ENCODE results near the gene MMP21.

Gene MMP21

DNA sequence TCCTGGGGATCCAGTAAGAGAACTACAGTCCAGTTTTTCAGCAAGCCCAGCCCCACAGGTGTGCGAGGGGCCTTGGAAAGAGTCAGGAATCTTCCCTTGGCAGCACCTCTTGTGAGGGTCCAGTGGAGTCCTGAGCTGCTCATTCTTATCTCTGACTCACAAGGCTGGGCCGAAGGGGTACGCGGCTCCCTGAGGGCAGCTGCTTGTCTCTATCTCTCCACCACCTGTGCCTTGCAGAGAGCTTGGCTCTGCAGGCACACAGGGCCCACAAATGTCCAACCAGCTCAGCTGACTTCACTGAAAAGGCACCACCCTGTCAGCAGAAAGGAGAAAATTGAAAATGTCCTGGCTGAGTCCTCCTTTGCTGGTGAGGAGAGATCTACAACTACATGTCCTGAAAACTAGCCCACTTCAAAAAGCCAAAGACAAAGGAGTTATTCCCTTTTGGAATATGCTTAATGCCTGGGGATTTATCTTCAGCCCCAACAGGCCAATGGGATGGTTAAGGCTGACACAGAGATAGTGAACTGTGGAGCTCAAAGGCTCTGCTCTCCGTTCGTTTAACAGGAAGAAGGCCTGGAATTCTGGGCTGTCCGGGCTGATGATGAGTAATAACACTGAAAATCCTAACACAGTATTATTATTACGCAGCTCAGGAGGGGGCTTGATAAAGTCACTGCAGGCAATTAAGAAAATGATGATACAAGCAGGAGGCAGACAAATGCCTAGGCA lies 24.0 kb upstream of the MMP21 start:
- no peak for TF ChIP-seq POLR2AphosphoS5 (IDR thresholded peaks at IDR 0.05; ENCODE audit: low read depth, low read length)
- no peak for TF ChIP-seq TAF1 (IDR thresholded peaks at IDR 0.05; ENCODE audit: borderline replicate concordance, insufficient read depth, low read length)
- no peak for TF ChIP-seq SIN3A (IDR thresholded peaks at IDR 0.05; ENCODE audit: borderline replicate concordance, insufficient read depth, low read length)
- no peak for TF ChIP-seq FOXP2 (optimal IDR thresholded peaks at IDR 0.05; ENCODE audit: borderline replicate concordance, extremely low read depth, extremely low read length, insufficient read depth)
- TF ChIP-seq, protein P1, sequence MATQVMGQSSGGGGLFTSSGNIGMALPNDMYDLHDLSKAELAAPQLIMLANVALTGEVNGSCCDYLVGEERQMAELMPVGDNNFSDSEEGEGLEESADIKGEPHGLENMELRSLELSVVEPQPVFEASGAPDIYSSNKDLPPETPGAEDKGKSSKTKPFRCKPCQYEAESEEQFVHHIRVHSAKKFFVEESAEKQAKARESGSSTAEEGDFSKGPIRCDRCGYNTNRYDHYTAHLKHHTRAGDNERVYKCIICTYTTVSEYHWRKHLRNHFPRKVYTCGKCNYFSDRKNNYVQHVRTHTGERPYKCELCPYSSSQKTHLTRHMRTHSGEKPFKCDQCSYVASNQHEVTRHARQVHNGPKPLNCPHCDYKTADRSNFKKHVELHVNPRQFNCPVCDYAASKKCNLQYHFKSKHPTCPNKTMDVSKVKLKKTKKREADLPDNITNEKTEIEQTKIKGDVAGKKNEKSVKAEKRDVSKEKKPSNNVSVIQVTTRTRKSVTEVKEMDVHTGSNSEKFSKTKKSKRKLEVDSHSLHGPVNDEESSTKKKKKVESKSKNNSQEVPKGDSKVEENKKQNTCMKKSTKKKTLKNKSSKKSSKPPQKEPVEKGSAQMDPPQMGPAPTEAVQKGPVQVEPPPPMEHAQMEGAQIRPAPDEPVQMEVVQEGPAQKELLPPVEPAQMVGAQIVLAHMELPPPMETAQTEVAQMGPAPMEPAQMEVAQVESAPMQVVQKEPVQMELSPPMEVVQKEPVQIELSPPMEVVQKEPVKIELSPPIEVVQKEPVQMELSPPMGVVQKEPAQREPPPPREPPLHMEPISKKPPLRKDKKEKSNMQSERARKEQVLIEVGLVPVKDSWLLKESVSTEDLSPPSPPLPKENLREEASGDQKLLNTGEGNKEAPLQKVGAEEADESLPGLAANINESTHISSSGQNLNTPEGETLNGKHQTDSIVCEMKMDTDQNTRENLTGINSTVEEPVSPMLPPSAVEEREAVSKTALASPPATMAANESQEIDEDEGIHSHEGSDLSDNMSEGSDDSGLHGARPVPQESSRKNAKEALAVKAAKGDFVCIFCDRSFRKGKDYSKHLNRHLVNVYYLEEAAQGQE (IDR thresholded peaks at IDR 0.05; ENCODE audit: insufficient read depth in 1 of 2, low read depth in 2 of 2, low read length in 2 of 2) = no peak

DNA sequence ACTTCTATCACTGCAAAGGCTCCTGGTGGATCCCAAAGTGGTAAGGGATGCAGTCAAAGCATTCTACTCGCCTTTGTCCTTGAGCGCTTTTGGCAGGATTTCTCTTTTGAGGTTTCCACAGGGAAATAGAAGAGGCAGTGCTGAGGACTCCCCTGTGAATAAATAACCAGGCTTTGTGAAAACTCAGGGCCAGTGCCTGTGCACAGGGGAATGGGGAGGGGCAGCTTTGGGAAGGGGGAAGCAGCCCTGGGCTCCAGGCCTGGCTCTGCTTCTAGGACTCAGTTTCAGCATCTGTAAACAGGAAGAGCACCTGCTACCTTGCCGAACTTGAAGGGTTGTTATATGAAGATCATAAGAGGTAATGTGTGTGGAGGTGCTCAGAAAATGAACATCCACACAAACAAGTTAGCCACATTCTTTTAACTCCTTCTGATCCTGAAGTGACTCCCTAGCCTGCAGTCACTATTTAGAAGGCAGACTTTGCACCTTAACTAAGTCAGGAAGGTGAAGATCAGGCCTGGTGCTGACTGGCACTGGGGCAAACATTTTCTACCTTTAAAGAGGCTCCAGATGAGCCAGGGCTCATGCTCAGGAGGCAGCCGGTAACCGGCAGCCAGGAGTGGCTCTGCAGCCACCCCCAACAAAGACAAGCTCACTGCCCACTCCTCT lies 22.5 kb upstream of the MMP21 start:
- TF ChIP-seq TAF1 (IDR thresholded peaks at IDR 0.05; ENCODE audit: borderline replicate concordance, insufficient read depth, low read length) = no peak

DNA sequence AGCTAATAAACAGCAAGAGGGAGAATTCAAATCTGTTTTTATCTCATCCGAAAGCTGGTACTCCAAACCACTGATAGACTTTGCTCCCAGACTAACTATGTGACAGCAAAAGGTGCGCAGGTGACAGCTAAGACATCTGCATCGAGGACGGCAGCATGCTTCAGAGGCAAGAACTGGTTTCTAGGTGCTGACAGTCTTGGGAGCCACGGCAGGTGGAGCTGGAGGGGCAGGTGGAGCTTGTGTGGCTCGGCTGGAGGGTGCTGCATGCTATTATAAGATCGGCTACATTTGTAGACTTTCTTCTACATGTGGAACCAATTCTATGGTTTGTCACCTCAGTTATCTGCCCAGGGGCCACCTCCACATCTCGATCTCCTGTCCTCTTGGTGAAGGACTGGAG lies 21.8 kb upstream of the MMP21 start:
- TF ChIP-seq FOXP2 (optimal IDR thresholded peaks at IDR 0.05; ENCODE audit: borderline replicate concordance, extremely low read depth, extremely low read length, insufficient read depth) = no peak
- TF ChIP-seq, protein P1 (IDR thresholded peaks at IDR 0.05; ENCODE audit: insufficient read depth in 1 of 2, low read depth in 2 of 2, low read length in 2 of 2) = no peak

DNA sequence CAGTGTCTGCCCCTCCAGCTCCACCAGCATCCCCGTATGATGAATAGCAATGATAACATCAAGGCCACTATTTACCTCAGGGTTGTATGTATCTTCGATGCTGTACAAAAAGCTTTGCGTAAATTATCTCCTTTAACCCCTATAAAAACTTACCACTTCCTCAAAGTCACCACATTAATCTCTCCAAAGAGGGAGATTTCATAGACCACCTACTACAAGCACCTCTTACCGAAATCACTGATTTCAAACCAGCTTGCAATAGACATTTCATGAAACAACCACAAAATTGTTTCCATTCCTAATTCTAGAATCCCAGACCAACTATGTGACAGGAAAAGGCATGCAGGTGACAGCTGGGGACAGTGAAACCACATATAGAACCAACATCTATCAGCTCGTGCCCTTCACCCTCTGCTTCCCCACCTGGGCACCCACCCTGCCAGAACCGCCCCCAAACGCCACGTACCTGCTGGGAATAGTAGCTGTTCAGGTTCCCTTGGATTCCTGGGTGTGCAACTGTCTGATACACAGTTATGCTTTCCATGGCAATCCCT lies 20.1 kb upstream of the MMP21 start:
- no peak for TF ChIP-seq FOXP2 (optimal IDR thresholded peaks at IDR 0.05; ENCODE audit: borderline replicate concordance, extremely low read depth, extremely low read length, insufficient read depth)
- TF ChIP-seq POLR2AphosphoS5 (IDR thresholded peaks at IDR 0.05; ENCODE audit: low read depth, low read length) = no peak
- no peak for TF ChIP-seq TAF1 (IDR thresholded peaks at IDR 0.05; ENCODE audit: borderline replicate concordance, insufficient read depth, low read length)
- TF ChIP-seq SIN3A (IDR thresholded peaks at IDR 0.05; ENCODE audit: borderline replicate concordance, insufficient read depth, low read length) = no peak
- TF ChIP-seq, protein P1 (IDR thresholded peaks at IDR 0.05; ENCODE audit: insufficient read depth in 1 of 2, low read depth in 2 of 2, low read length in 2 of 2) = no peak

DNA sequence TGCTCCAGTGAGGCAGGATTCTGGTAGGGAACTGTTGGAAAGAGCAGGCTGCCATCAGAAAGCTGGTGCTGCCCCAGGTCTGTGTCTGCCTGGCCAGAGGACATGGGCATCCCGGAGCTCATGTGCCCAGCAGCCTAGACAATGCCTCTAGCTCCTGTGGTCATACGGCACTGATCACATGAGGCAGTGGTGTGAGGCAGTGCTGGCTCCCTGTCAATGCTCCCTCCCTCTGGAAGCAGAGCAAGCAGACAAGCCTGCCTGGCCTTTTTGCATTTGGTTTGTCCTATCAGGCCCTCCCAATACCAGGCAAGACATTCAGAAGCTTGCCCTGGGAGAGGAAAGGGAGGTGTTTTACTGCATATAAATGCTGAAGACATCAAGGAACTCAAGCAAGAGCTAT lies 19.5 kb upstream of the MMP21 start:
- TF ChIP-seq, protein P1 (IDR thresholded peaks at IDR 0.05; ENCODE audit: insufficient read depth in 1 of 2, low read depth in 2 of 2, low read length in 2 of 2) = no peak
- no peak for TF ChIP-seq SIN3A (IDR thresholded peaks at IDR 0.05; ENCODE audit: borderline replicate concordance, insufficient read depth, low read length)
- TF ChIP-seq POLR2AphosphoS5 (IDR thresholded peaks at IDR 0.05; ENCODE audit: low read depth, low read length) = no peak
- TF ChIP-seq TAF1 (IDR thresholded peaks at IDR 0.05; ENCODE audit: borderline replicate concordance, insufficient read depth, low read length) = no peak
- no peak for TF ChIP-seq FOXP2 (optimal IDR thresholded peaks at IDR 0.05; ENCODE audit: borderline replicate concordance, extremely low read depth, extremely low read length, insufficient read depth)
